Activated CD4-positive, alpha-beta T cell treated with anti-CD3 and anti-CD28 coated beads, Interleukin-2, amount 50 U/mL, for 16 hours (primary cell): Measurements from ENCODE around the gene RALGPS1.

Experiments
- DNase-seq: peaks from one replicate; pipeline ENCODE4 v3.0.0-alpha.2; 2020

RALGPS1 gene

DNA sequence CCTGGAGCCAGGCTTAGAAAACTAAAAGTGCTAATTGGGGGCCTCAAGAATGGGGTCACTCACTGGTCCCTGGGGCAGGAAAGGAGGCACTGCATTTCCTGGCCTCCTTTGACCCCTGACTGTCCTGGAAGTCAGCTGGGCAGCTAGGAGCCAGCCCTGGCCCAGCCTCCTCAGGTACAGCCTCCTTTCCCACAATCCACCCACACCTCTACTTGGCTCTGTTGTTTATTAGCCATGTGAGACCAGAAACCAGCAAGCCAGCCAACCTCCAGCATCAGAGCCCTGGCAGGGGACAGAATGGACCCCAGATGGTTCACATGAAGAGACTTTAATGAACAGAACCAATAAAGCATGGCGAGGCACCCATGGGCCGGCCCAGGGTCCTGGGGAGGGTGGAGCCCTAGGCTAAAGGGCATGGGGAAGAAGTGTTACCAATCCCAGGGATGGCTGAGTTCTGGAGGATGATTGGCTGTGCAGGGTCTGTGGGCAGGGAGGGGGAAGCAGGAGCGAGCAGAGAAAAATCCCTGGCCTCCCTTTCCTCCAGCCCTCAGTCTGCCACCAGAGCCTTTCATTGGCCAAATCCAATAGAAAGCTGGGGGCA, 263.2 kb downstream of the RALGPS1 start:
- no peak for DNase-seq

DNA sequence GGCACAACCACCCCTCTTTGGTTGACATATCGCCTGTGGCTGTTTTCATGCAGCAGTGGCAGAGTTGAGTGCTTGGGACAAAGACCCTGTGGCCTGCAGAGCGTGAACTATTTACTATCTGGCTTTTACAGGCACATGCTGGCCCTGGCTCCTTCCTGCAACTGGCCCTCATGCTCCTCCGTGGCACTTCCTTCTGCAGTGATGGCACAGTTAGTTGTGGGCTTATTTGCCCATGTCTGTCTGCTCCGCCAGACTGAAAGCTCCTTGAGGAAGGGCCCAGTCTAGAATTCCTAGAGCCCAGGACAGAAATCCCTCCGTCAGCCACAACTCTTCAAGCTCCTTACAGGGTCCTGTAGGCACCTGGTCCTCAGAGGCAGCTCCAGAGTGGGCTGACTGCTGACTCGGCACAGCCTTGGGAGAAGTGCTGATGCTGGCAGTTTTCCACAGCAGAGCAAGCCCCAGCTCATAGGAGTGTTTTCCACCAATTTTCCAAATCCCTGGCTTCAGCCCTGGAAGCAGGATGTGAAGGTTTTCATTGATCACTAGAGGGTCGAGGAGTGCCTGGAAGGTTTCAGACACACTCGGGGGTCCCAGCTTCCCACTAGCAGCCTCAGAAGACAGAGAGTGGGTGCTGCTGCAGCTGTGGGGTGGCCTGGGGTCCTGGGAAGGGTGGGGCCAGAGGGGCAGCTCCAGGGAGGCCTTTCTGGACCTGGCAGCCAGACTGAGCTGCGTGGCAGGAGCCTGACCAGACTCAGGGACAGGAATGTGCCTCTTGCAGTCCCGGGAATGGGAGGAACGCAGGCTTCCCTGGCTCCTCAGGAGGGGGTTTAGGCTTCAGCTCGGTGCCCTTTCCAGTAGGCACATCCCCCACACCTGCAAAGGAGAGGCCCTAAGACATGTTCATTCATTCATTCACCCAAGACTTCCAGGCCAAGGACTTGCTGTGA, 264.4 kb downstream of the RALGPS1 start:
- no peak for DNase-seq

DNA sequence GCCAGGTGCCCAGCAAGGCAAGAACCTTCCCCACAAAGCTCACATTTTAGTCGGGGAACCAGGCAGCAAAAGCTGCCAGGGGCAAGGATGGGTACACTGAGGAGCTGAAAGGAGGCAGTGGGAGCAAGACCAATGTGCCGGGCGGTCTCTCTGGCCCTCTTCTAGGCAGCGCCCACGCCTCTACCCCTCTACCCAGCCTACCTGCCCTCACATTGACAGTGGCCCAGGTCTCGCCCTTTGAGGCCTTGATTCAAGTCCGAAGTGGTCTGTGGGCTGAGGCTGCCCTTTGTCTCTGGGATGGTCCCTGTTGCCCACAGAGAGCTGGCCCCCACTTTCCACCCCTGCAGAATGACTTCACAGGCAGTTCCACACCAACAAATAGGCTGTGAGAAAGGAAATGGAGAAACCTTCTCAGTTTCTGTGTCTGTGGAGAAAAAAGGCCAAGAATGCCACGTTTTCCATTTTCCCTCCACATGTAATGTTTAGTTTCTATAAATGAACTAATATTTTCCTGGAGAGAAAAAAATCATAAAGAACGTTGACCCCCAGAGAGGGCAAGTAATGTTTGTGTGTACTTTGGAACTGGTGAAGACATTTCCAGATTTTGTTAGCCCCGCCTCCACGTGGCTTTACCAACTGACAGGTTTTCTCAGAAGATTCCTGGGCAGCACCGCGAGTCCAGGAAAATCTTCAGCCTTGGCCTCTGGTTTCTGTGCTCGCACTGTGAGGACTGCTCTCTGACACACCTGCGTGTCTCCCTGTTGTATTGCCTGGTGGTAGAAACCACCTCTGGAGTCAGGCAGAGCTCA, 265.3 kb downstream of the RALGPS1 start:
- no peak for DNase-seq

DNA sequence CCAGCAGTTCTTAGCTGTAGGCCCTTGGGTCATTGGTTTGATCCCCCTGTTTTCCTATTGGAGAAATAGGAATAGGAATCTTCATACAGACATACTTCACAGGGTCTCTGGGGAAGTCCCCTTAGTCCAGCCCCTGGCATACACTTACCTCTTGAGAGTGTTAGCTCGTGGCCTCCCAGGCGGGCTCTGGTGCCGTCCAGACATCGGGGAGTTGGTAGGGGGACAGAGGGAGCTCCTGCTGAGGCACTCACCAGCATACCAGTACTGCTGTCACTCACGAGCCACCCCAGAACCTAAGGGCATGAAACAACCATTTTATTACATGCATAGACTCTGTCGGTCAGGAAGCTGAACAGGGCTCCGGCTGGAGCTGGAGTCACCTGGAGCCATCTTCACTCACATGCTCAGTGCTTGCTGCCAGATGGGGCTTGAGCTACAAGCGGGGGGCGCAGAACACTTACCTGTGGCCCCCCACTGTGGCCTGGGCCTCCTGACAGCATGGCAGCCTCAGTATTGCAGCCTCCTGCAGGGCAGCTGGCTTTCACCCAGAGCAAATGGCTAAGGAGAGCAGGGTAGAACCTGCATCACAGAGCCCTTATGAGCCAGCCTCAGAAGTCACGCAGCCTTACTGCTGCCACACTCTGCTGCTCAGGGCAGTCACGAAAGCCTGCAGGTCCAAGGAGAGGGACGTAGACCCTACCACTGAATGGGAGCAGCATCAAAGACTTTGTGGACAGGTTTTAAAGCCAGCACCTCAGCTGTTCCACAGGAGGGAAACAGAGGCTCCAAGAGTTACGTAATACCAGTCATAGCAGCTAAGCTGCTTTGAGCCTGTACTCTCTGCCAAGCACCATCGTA, 266.1 kb downstream of the RALGPS1 start:
- DNase-seq = no peak

DNA sequence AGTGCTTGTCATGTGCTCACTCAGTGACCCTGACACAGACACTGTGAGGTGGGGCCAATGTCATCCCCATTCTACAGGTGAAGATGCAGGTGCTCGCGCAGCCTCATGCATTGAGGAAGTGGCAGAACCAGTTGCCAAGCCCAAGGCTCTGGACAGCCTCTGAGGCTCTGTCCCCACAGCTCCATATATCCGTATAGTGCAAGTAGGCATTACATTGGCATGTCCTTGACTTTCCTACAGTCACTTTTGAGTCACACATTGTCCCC, 266.7 kb downstream of the RALGPS1 start:
- no peak for DNase-seq

DNA sequence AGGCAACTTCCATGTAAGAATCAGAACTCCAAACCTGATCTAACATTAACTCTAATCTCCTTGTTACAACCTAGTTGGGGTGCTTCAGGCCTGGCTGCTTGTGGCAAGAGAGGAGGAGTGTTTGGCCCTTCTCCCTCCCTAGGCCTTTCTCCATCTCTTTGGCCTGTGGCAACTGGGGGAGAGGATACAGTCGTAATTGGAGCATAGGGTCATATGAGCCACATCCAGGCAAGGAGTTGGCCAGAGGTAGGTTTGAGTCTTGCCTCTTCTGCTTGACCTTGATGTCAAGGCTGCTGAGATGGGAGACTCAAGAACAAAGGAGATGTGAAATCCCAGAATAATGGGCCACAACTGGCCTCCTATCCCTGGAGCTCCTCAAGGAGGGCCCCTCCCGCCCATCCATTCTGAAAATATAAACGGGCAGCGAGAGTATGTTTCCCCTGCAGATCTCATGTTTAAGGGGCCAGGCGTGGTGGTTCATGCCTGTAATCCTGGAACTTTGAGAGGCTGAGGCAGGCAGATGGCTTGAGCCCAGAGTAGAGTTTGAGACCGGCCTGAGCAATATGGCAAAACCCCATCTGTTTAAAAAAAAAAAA, 267.1 kb downstream of the RALGPS1 start:
- DNase-seq = no peak

DNA sequence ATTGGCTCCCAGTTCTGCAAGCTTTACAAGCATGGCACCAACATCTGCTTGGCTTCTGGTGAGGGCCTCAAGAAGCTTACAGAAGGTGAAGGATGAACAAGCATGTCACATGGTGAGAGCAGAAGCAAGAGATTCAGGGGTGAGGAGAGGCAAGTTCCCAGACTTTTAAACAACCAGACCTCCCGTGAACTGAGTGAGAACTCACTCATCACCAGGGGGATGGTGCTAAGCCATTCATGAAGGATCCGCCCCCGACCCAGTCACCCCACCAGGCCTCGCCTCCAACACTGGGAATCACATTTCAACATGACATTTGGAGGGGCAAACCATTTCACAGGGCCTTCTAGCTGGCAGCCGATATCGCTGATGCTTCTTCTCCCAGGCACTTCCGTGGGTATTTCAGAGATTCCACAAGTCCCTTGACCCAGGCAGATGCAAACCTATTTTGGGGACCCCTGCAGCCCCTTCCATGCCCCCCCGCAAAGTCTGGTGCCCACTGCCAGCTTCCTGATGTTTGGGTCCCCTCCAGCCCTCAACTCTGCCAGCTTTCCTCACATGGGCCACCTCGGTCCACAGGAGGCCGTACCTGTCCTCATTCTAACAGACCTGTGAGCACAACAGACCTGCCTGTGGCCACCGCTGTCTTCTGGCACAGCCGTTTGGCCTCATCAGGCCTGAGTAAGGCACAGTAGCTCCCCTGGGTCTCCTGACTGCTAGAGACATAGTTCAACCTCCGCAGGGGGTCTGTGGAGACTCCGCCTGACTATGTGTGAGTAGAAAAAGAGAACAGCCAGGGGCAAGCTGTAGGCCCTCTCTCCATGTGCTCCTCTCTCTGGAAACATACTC, 268.5 kb downstream of the RALGPS1 start:
- no peak for DNase-seq

DNA sequence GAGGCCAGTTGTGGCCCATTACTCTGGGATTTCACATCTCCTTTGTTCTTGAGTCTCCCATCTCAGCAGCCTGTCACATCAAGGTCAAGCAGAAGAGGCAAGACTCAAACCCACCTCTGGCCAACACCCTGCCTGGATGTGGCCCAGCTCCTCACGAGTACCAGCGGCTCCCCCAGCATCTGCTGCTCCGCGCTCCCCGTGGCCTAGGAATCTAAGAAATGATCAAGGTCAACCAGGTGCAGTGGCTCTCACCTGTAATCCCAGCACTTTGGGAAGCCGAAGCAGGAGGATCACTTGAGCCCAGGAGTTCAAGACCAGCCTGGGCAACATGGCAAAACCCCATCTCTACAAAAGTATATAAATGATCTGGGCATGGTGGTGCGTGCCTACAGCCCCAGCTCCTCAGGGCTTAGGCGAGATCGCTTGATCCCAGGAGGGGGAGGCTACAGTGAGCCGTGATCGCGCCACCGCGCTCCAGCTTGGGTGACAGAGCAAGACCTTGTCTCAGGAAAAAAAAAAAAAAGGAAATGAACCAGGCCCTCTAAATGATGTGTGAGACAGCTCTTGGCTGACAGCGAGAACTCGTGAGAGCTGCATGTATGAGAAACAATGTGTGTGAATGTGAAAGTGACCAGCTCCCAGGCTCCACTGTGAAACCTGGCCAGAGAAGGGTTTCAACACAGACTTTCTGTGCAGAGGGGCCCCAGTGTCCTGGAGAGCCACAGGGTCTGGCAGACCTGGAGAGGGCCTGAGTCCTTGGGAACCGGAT, 269.4 kb downstream of the RALGPS1 start:
- no peak for DNase-seq

DNA sequence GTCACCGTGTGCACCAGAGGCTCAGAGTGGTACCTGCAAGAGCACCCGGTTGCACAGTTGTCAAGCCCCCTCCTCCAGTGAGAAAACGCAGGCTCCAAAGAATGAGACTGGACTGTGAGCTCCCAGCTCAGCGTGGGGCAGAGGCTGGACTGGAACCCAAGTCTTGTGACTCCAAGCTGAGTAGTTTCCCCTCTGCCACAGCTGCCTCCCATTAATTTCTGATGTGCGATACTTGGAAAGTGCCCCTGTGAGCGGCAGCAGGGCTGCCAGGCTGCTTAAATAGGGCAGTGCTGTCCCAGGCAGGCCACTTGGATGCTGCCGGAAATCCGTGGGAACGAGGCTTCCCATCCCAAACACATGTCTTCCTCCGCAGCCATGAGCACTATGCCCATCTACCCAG, 270.1 kb downstream of the RALGPS1 start:
- DNase-seq = no peak

DNA sequence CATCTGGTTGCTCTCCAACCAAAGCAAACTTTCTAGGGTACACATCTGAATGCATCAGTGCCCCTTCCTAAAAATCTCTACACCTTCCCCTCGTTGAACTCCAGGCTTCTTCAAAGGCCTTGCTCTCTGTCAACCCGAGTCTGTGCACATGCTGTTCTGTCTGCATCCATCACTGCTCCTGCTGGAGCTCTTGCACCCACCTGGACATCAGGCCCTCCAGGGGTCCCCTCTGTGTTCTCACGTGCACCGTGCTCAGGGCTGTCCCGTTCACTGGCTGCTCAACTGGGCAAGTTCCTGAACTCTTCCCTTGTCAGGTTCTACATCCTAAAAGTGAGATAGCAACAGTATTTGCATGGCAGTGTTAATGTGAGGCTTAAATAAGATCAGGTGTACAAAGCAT, 270.6 kb downstream of the RALGPS1 start:
- no peak for DNase-seq

DNA sequence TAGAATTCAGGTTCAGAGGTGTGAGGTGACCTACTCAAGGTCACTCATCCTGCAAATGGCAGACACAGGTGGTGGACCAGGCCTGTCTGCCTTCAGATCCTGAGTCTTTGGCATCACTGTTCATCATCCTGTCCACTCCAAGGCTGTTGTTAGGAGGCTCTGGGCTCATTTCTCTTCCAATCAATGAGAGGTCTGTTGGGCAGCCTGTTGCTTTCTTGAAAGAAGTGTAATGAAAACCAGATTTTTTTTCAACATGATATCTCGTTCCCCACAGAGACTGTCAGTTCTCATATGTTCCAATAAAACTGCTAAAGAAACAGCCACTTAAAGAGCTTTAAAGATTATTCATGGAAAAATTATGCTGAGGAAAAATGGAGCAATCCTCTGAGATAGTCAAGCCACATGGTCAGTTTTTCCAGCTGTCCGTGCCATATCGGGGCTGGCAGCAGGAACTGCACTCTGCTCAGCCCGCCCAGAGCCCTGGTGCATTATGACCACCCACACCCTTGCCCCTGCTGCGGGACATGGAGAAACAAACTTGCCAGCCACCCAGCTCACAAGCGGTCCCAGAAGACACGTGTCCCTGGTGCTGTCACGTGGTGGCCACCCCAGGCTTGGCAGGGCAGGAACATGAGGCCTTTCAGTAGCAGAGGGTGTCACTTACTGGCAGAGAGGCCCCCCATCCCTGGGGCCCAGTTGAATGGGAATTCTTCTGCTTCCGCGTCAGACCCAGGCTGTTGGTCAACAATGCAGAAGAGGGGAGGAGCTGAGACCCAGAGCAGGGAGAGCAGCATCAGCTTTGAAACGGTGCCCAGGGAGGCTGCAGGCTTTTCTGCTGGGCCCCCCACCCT, 271.6 kb downstream of the RALGPS1 start:
- DNase-seq = no peak

DNA sequence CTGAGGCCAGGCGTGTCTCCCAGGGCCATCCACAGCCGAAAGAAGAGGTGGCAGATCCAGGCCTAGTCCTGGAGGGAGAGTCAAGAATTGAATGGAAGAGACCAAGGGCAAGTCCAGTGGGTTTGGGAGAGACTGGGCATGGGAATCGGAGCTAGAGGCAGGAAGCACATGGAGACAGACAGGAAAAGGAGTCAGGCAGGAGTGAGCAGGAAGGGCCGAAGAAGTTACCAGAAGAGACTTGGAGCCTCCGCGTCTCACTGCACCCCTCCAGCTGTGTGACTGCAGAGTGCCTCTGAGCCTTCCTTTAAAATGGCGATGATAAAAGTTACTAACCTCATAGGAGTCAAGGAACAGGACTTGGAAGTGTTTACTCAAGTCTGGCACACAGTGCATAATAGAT, 272.2 kb downstream of the RALGPS1 start:
- DNase-seq = no peak

DNA sequence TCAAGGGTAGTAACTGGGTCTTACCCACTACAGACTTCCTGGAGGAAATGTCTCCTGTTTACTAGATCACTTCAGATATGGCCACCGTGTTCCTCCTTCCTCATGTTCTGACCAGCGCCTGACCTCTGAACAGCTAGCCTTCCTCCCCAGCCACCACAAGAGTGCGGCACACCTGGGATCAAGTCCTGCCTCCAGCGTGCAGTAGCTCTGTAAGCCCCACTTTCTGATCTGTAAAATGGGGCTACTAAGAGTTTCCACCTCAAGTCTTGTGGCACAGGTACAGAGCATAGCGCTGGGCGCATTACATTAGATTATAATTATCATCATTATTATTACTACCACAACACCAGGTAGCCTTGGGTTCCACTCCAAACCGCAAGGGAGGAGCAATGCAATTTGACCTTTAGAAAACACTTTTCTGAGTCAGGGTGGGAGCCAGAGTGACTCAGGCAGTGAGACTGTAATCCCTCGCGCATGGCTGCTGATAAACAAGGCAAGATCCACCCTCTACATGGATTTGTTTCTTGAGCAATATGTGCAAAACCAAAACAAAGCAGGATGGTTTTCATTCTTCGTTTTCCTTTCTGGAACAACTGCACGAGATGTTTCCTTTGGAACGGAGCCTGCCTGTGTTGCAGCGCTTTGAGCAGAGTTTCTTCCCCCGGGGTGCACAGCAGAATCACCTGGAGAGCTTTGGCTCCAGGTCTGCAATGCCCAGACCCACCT, 272.8 kb downstream of the RALGPS1 start:
- DNase-seq = no peak

DNA sequence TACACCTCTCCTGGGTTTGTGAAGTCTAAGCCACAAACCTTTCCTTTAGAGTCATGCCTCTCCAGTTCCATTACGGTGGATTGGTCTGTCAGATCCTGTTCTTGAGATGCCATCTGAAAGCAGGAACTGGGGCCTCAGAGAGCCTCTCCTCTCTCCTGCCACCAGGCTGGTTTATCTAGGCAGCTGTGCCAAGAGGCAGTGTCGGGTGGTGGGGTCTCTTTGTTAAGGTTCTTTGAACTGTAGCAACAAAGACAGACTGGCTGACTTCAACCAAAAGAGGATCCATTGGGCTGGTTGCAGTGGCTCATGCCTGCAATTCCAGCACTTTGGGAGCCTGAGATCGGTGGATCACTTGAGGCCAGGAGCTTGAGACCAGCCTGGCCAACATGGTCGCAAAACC, 273.8 kb downstream of the RALGPS1 start:
- no peak for DNase-seq

DNA sequence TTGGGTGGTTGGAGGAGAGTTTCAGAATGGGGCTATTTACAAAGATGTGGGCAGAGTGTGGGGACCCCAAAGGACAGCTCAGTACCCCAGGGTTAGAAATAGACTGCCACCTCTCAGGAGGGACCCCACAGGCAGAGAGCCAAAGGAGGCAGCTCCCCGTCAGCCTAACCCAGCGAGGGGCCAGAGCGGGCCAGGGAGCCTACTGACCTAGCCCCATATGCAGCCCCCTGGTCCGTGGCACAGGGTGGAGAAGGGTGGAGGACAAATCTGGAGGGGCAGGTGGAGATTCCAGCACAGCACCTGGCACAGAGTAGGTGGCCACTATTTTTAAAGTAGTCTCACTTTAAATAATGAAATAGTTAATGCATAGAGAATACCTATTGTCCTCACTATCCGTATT, 275.0 kb downstream of the RALGPS1 start:
- no peak for DNase-seq

DNA sequence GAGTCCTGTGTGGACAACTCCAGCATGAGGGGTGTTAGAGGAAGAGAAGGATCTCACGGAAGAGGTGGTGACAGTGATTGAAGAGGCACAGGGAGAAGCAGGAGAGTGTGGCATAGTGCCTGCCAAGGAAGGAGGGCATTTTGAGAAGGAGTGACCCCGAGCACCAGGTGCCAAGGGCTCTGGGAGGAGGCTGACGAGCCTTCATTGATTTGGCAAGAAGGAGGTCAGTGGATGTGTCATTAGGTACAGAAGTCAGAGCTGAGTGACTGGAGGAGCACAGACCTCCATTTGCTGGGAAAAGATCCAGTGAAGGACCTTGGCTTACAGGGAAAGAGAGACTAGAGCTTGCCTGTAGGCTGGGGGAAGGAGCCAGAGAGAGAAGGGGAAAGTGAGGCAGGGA, 278.2 kb downstream of the RALGPS1 start:
- DNase-seq = no peak

DNA sequence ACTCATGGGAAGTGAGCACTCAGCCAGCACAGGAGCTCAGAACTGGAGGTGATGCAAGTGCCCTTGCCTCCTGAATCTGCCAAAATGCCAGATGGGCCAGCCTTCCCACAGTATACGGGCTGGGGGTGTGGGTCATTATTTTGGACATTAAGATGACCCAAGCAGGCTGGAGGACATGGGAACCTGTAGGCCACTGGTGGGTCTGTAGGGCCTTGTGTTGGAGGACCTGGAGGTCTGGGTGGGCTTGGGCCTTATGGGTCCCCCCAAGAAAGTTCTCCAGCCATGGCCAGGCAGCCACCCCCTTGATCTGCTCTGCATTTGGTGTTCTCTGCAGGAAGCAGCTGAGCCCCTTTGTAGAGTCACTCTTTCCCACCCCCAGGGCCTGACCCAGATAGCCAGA, 278.9 kb downstream of the RALGPS1 start:
- no peak for DNase-seq

DNA sequence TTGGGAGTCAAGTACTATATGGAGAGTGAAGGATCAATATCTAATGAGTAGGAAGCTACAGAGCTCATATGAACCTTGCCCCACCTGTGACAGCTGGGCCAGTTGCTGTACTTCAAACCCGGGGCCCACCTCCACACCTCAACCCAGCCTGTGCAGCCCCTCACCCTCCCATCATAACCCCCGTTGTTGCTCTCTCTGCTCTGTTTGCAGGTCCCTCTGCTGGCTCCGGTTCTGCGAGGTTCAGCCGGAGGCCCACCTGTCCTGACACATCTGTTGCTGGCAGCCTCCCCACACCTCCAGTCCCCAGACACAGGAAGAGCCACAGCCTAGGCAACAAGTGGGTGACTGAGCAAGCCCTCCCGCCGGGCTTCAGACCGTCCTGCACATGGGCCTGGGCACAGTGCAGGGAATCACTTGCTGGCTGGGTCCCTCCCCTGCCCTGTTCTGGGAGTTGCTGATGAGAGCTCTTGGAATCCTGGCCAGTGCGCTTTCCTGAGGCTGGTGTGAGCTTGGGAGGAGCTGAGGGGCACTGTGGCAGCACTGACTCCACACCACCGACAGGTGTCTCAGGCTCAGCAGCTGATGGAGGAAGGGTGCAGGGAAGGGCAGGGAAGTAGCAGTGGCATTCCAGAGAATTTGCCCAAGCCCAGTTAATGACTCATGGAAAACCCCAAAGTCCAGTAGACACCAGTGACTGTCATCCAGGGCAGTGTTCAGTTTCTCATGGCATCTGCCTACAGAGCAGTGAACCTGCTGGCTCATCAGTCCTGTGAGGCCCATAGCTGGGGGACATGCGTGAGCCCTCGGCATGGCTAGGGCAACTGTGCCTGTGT, 280.5 kb downstream of the RALGPS1 start:
- no peak for DNase-seq
